GOT3 (cell line): ENCODE results near the gene PLCG2.

Experiments used
- DNase-seq: peaks from one replicate; lab custom pipeline; 2025; ENCODE audit warnings: mixed read lengths; lab: John Stamatoyannopoulos, UW

Gene PLCG2

GRCh38 chr16:81843683-81844082 lies 64.6 kb downstream of the PLCG2 start:
- DNase-seq = no peak

- DNase-seq = no peak
Measured at GRCh38 chr16:81846105-81846504, 67.0 kb downstream of the PLCG2 start.

GRCh38 chr16:81848306-81848853 lies 69.3 kb downstream of the PLCG2 start:
- DNase-seq = no peak

- no peak for DNase-seq
Measured at GRCh38 chr16:81850197-81850944, 71.3 kb downstream of the PLCG2 start.

GRCh38 chr16:81852347-81852746 lies 73.3 kb downstream of the PLCG2 start:
- no peak for DNase-seq

GRCh38 chr16:81855552-81856153 lies 76.6 kb downstream of the PLCG2 start:
- no peak for DNase-seq

GRCh38 chr16:81860287-81861266 lies 81.5 kb downstream of the PLCG2 start:
- DNase-seq = no peak

GRCh38 chr16:81861503-81861902 lies 82.4 kb downstream of the PLCG2 start:
- DNase-seq = no peak

GRCh38 chr16:81861915-81862314 lies 82.8 kb downstream of the PLCG2 start:
- no peak for DNase-seq

- DNase-seq = no peak
Measured at GRCh38 chr16:81863630-81864352, 84.7 kb downstream of the PLCG2 start.

GRCh38 chr16:81864646-81865382 lies 85.7 kb downstream of the PLCG2 start:
- DNase-seq = no peak

- DNase-seq = no peak
Measured at GRCh38 chr16:81866820-81867440, 87.8 kb downstream of the PLCG2 start.

- DNase-seq = no peak
Measured at GRCh38 chr16:81868057-81868748, 89.1 kb downstream of the PLCG2 start.

- no peak for DNase-seq
Measured at GRCh38 chr16:81869326-81869725, 90.2 kb downstream of the PLCG2 start.

- DNase-seq = no peak
Measured at GRCh38 chr16:81873206-81873605, 94.1 kb downstream of the PLCG2 start.

- DNase-seq = no peak
Measured at GRCh38 chr16:81873843-81874752, 95.0 kb downstream of the PLCG2 start.

GRCh38 chr16:81875461-81875860 lies 96.4 kb downstream of the PLCG2 start:
- DNase-seq = no peak

- no peak for DNase-seq
Measured at GRCh38 chr16:81876273-81876900, 97.3 kb downstream of the PLCG2 start.
